Esophagus muscularis mucosa (tissue), 4 donors: ENCODE measurements around the gene CCNB1IP1.

Experiments used
- EP300 ChIP-seq: sonication (generic); formaldehyde crosslinking; IDR thresholded peaks from one replicate; pipeline ENCODE4 v1.6.1; 2017; ENCODE audit warnings: antibody characterized with exemption
- POLR2A ChIP-seq: fragments of 450-650 bp; IDR thresholded peaks from one replicate; pipeline ENCODE4 v1.6.1; 2017; ENCODE audit warnings: antibody characterized with exemption, moderate library complexity, mild to moderate bottlenecking, low read depth
- POLR2AphosphoS5 ChIP-seq, 2 donors: sonication (generic); formaldehyde crosslinking; IDR thresholded peaks; one replicate each; pipeline ENCODE4 v1.6.1; 2017; ENCODE audit warnings: antibody characterized with exemption in 2 of 2
- TF ChIP-seq, protein P1 (sequence below), 3 experiments: fragments of 200-600 bp in 2 of 3; fragments of 450-650 bp in 1 of 3; sonication (generic) in 2 of 3; IDR thresholded peaks; one replicate each; pipeline ENCODE4 v1.5.1; 2017 to 2019; ENCODE audit warnings: antibody characterized with exemption in 3 of 3, mild to moderate bottlenecking in 2 of 3, moderate library complexity in 1 of 3

DNA sequence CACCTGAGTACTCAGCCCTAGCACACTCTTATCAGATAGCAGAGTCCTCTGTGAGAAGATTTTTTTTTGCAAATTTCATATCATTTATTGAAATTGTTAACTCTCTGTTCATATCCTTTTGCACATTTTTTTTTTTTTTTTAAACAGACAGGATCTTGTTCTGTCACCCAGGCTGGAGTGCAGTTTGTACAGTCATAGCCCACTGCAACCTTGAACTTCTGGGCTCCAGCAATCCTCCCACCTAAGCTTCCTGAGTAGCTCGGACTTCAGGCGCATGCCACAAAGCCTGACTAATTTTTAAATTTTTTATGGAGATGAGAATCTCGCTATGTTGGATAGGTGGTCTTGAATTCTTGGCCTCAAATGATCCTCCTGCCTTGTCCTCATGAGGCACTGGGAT is 14.7 kb upstream of the CCNB1IP1 start:
- TF ChIP-seq POLR2AphosphoS5 (IDR thresholded peaks at IDR 0.05) (no peak), POLR2A (no peak), EP300 (no peak)
- TF ChIP-seq, protein P1, sequence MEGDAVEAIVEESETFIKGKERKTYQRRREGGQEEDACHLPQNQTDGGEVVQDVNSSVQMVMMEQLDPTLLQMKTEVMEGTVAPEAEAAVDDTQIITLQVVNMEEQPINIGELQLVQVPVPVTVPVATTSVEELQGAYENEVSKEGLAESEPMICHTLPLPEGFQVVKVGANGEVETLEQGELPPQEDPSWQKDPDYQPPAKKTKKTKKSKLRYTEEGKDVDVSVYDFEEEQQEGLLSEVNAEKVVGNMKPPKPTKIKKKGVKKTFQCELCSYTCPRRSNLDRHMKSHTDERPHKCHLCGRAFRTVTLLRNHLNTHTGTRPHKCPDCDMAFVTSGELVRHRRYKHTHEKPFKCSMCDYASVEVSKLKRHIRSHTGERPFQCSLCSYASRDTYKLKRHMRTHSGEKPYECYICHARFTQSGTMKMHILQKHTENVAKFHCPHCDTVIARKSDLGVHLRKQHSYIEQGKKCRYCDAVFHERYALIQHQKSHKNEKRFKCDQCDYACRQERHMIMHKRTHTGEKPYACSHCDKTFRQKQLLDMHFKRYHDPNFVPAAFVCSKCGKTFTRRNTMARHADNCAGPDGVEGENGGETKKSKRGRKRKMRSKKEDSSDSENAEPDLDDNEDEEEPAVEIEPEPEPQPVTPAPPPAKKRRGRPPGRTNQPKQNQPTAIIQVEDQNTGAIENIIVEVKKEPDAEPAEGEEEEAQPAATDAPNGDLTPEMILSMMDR (IDR thresholded peaks at IDR 0.05), result no peak
